ENCODE measurements around the gene MPO.
A peak's percentile ranks its signal among the peaks of the same experiment; 100 is the strongest.

MPO gene

GRCh38 chr17:58324056-58324408 lies 43.3 kb upstream of the MPO start:
- no peak for TF ChIP-seq CTCF (IDR thresholded peaks at IDR 0.05; ENCODE audit: low read depth, low read length)
- Histone ChIP-seq H3K9me3 (no peaks in the 10 kb centered on the region), H3K4me1 (peaks cover 8% of the 10 kb centered on the region), H3K36me3 (no peaks in the 10 kb centered on the region), H3K4me3 (ENCODE audit: low read depth, low read length) (peak overlapping the region; percentile 64), H3K27me3 (no peaks in the 10 kb centered on the region)
- DNase-seq = no peak

DNA sequence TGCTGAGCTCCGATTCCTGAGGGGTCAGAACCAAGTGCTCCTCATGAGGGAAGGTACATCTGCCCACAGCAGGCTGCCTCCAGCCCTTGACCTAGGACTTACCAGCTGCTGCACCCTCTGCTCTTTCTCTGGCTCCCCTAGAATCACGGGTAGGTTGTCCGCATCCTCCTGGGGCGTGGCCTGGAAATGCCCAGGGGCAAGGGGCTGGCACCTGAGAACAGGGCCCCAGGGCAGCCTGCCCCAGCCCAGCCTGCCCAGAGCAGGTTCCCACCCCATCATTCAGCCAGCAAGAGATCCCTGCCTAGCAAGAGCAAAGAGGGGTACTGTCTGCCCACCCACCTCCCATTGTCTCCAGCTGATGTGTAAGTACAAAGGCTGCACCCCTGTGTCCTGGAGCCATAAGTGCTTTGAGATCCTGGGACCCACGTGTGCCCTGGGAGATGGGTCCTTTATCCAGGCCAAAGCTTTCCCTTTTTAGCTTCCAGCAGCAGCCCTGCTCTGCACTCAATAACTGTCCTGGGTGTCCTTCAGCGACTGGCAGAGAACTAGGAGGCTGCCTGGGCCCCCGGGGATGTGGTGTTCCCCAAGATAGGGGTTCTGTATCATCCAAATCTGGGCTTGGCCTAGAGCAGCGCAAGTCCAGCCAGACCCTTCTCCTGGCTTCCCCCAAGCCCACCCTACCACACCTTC lies 42.8 kb upstream of the MPO start:
- no peaks in the 10 kb centered on the region for H3K27me3 ChIP-seq
- TF ChIP-seq CTCF (IDR thresholded peaks at IDR 0.05; ENCODE audit: low read depth, low read length) = no peak
- H3K36me3 ChIP-seq = no peaks in the 10 kb centered on the region
- DNase-seq = no peak
- peaks cover 3% of the 10 kb centered on the region; the same call in 1 of the 2 replicates for H3K4me1 ChIP-seq
- H3K9me3 ChIP-seq = no peaks in the 10 kb centered on the region
- H3K4me3 ChIP-seq (ENCODE audit: low read depth, low read length) = peak overlapping the region; percentile 64

DNA sequence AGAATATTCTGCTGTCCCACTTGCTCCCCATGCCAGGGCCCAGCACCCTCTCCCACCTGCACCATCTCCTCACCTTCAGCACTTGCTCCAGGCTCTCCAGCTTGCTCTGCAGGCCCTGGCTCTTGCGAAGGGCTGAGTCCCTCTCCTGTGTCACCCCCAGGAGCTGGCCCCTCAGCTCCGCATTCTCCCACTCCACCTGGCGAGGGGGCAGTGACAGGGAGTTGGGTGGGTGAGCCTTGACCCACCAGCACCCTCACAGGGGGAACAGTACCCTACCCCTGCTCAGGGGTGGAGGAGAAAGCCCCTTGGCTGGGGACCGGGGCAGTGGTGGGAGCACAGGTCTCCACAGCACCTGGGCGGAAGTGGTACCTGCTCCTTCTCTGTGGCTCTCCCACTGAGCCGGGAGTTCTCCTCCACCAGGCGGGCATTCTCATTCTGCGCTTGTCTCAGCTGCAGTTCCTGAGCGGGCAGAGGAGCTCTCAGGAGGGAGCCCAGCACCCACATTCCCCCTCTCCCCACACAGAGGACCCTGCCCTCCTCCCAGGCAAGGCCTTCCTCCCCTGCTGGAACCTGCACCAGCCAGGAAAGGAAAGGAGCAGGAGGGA lies 41.9 kb upstream of the MPO start:
- H3K27me3 ChIP-seq = no peaks in the 10 kb centered on the region
- no peak for TF ChIP-seq CTCF (IDR thresholded peaks at IDR 0.05; ENCODE audit: low read depth, low read length)
- peaks cover 3% of the 10 kb centered on the region; the same call in 1 of the 2 replicates for H3K4me1 ChIP-seq
- H3K36me3 ChIP-seq = no peaks in the 10 kb centered on the region
- no peak overlapping the region for H3K4me3 ChIP-seq (ENCODE audit: low read depth, low read length)
- no peaks in the 10 kb centered on the region for H3K9me3 ChIP-seq
- DNase-seq = no peak

DNA sequence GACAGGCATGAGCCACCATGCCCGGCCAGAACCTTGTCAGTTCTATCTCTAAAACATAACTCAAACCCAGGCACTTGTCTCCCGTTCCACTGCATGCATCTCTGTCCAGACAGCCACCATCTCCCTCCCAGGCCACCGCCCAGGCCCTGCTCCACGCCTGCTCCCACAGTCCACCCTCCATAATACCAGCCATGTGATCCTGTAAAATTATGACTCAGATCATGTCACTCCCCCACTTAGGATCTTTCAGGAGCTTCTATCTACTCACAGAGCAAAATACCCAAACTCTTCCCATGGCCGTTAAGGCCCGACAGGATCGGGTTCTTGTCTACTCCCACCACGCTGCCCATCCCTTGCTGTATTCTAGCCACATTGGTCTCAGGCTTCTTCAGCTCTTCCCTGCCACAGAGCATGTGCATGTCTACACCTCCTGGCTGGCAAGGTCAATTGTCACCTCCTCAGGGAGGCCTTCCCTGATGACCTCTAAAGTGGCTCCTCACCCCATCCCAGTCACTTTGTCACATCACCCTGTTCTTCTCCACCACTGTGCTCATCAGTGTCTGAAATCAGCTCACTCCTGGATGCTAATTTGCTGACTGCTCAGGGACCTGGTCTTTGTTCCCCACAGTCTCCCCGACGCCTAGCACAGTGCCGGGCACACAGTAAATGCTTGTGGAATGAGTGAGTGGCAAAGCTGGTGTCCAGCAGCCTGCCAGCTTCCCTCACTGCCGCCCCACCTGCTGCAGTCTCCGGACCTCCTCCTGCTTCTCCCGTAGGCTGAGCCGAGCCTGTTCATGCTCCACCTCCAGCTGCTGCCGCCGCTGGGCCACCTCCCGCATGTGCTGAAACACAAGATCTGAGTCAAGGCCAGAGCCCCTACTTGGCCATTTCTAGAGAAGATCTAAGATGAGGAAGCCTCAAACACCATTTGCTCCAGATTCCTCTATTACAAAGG lies 41.1 kb upstream of the MPO start:
- no peak overlapping the region for H3K4me3 ChIP-seq (ENCODE audit: low read depth, low read length)
- no peaks in the 10 kb centered on the region for H3K9me3 ChIP-seq
- no peak for DNase-seq
- peaks cover 3% of the 10 kb centered on the region; the same call in 1 of the 2 replicates for H3K4me1 ChIP-seq
- H3K27me3 ChIP-seq = no peaks in the 10 kb centered on the region
- no peaks in the 10 kb centered on the region for H3K36me3 ChIP-seq
- no peak for TF ChIP-seq CTCF (IDR thresholded peaks at IDR 0.05; ENCODE audit: low read depth, low read length)

DNA sequence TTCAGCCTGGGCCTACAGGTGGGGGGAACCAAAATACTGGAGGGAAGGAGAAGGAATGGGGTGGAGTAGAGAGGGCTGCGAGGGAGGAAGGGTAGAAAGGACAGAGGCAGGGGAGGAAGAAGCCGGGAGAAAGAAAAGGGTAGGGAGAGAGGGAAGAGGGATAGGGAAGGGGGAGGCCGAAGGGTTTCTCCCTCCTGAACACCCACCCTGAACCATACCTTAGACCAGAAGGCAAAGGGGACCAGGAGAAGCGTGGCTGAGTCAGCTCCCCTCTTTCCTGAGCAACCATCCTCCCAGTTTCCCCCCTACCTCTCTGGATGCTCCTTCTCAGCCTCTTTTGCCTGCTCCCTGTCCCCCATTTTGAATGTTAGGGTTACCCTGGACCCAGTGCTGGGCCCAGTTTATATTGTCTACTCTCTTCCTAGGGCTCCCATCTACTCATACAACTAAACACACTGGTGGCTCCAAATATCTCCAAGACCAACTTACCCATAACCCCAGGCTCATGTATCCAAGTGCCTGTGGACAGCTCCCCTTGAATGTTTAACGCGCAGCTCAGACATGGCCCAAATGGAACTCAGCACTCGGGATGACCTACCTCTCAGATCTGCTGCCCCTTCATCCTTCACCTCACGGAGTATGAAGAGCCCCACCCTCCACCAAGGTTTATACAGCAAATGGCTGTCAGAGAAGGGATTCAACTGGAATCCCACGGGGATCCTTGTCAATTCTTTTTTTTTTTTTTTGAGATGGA lies 40.0 kb upstream of the MPO start:
- peaks cover 3% of the 10 kb centered on the region; the same call in 1 of the 2 replicates for H3K4me1 ChIP-seq
- TF ChIP-seq CTCF (IDR thresholded peaks at IDR 0.05; ENCODE audit: low read depth, low read length) = no peak
- DNase-seq = no peak
- no peaks in the 10 kb centered on the region for H3K27me3 ChIP-seq
- H3K4me3 ChIP-seq (ENCODE audit: low read depth, low read length) = no peak overlapping the region
- no peaks in the 10 kb centered on the region for H3K9me3 ChIP-seq
- H3K36me3 ChIP-seq = no peaks in the 10 kb centered on the region

All from BE2C (cell line).